Measurements from ENCODE around the gene ZNF474.

GRCh38 chr5:122119205-122119604 is 10.1 kb upstream of the ZNF474 start:
- TF ChIP-seq CTCF (IDR thresholded peaks at IDR 0.05) (no peak), POLR2A (IDR thresholded peaks at IDR 0.05) (no peak)
